Lower leg skin (tissue), 3 donors: ENCODE measurements around the gene KMT2C.

Source experiments
- POLR2A ChIP-seq, 2 donors: fragments of 450-650 bp; IDR thresholded peaks; one replicate each; pipeline ENCODE4 v1.6.1; 2016 to 2017; ENCODE audit warnings: antibody characterized with exemption in 2 of 2, mild to moderate bottlenecking in 1 of 2, moderate library complexity in 1 of 2
- TF ChIP-seq, protein P1 (sequence below), 3 donors: fragments of 450-650 bp; IDR thresholded peaks; one replicate each; pipeline ENCODE4 v1.5.1; 2016; ENCODE audit warnings: antibody characterized with exemption in 3 of 3, mild to moderate bottlenecking in 3 of 3, moderate library complexity in 2 of 3

DNA sequence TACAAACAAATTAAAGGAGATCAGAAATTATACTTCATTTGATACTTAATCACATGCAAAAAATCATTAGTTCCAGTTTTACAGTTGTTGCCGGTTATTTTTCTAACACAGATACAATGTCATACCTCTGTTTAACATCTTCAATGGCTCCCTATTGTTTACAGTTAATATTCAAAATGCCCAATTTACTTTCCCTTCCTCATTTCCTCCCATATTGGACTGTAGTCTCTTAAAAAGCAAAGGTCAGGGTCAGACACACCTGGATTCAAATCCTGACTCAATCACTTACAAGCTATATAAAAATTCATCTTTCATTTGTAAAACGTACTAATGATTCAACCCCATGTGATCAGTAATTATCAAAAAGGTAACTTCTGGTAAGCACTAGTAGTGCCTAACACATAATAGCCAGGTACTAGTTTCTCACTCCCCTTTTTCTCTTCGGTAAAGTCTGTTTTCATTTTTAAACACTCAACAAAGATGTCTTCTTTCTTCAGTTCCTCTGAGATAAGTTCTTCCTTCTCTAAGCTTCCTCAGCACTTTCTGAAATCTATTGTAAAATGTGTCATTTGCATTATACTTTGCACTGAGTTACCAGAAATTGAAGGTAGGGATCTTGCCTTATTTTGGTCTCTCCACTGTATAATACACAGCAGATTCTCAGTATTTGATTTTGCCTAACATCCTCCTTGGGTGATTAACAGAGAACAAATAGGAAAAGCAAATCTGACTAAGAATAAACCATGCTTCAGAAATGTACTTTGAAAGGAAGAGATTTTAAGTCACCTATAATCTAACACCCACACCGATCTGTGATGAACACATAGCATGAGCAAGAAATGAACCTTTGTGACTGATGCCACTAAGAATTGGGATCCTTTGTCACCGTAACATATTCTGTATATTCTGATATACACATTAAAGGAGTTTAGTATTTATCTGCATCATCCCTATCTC, 16.1 kb downstream of the KMT2C start:
- TF ChIP-seq, protein P1, sequence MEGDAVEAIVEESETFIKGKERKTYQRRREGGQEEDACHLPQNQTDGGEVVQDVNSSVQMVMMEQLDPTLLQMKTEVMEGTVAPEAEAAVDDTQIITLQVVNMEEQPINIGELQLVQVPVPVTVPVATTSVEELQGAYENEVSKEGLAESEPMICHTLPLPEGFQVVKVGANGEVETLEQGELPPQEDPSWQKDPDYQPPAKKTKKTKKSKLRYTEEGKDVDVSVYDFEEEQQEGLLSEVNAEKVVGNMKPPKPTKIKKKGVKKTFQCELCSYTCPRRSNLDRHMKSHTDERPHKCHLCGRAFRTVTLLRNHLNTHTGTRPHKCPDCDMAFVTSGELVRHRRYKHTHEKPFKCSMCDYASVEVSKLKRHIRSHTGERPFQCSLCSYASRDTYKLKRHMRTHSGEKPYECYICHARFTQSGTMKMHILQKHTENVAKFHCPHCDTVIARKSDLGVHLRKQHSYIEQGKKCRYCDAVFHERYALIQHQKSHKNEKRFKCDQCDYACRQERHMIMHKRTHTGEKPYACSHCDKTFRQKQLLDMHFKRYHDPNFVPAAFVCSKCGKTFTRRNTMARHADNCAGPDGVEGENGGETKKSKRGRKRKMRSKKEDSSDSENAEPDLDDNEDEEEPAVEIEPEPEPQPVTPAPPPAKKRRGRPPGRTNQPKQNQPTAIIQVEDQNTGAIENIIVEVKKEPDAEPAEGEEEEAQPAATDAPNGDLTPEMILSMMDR (IDR thresholded peaks at IDR 0.05), result no peak
- TF ChIP-seq POLR2A (IDR thresholded peaks at IDR 0.05), result no peak
